Measurements from ENCODE around the gene RASD1. TPM values are rescaled to one million over a fixed set of nuclear protein-coding genes. Genes with fewer than 3 reads are reported as not detected.

Gene RASD1
- total and polyA plus RNA-seq, 2 experiments from 2014 or later: 3.6 to 3.7 TPM

GRCh38 chr17:17485420-17485819 lies 10.8 kb downstream of the RASD1 start:
- ATAC-seq (no peak), DNase-seq (ENCODE audit: low spot score) (no peak)
- H3K4me3 ChIP-seq: no peak overlapping the region
- peaks cover 50% of the 10 kb centered on the region for H3K79me2 ChIP-seq (replicated peaks; ENCODE audit: insufficient read depth)
- Mint-ChIP-seq H3K9me3 (no peaks in the 10 kb centered on the region), H3K27me3 (ENCODE audit: insufficient read depth, low read depth, poor library complexity) (no peaks in the 10 kb centered on the region), H3K36me3 (ENCODE audit: low read depth) (peaks cover 38% of the 10 kb centered on the region), H3K4me1 (0 out of 3 replicates have a peak, but pooled peaks cover 2% of the 10 kb centered on the region), H3K4me3 (no peak overlapping the region), H3K27ac (no peak overlapping the region)
- no peak overlapping the region for H3K4me2 ChIP-seq
- H2AFZ ChIP-seq: no peak overlapping the region
- H4K20me1 ChIP-seq (replicated peaks; ENCODE audit: insufficient read depth): peaks cover 19% of the 10 kb centered on the region; the same call in 1 of the 2 replicates
- H3F3A ChIP-seq (replicated peaks; ENCODE audit: low read depth): no peaks in the 10 kb centered on the region
- H3K36me3 ChIP-seq (ENCODE audit: insufficient read depth): peaks cover 7% of the 10 kb centered on the region
- H3K27me3 ChIP-seq (ENCODE audit: insufficient read depth): no peaks in the 10 kb centered on the region
- H3K9me2 ChIP-seq (ENCODE audit: insufficient read depth): no peaks in the 10 kb centered on the region
- TF ChIP-seq NANOG (IDR thresholded peaks at IDR 0.05; ENCODE audit: borderline replicate concordance) (no peak), ZNF331 (CRISPR knock-in tag; IDR thresholded peaks at IDR 0.05; ENCODE audit: low read depth) (no peak), EZH2 (IDR thresholded peaks at IDR 0.05; ENCODE audit: low read depth, unreplicated experiment) (no peak), CREB1 (CRISPR knock-in tag; IDR thresholded peaks at IDR 0.05; ENCODE audit: low read depth) (no peak), ZNF114 (CRISPR knock-in tag; IDR thresholded peaks at IDR 0.05) (no peak), ETS1 (IDR thresholded peaks at IDR 0.05) (no peak), JUNB (IDR thresholded peaks at IDR 0.05; ENCODE audit: unreplicated experiment) (no peak), EZH2phosphoT487 (IDR thresholded peaks at IDR 0.05; ENCODE audit: unreplicated experiment) (no peak), CTCF (conservative IDR thresholded peaks at IDR 0.05; ENCODE audit: low read depth in 2 of 2) (no peak), STAT1 (IDR thresholded peaks at IDR 0.05; ENCODE audit: unreplicated experiment) (no peak), POLR2AphosphoS5 (IDR thresholded peaks at IDR 0.05; ENCODE audit: low read depth) (no peak)
- TF ChIP-seq, protein P1, sequence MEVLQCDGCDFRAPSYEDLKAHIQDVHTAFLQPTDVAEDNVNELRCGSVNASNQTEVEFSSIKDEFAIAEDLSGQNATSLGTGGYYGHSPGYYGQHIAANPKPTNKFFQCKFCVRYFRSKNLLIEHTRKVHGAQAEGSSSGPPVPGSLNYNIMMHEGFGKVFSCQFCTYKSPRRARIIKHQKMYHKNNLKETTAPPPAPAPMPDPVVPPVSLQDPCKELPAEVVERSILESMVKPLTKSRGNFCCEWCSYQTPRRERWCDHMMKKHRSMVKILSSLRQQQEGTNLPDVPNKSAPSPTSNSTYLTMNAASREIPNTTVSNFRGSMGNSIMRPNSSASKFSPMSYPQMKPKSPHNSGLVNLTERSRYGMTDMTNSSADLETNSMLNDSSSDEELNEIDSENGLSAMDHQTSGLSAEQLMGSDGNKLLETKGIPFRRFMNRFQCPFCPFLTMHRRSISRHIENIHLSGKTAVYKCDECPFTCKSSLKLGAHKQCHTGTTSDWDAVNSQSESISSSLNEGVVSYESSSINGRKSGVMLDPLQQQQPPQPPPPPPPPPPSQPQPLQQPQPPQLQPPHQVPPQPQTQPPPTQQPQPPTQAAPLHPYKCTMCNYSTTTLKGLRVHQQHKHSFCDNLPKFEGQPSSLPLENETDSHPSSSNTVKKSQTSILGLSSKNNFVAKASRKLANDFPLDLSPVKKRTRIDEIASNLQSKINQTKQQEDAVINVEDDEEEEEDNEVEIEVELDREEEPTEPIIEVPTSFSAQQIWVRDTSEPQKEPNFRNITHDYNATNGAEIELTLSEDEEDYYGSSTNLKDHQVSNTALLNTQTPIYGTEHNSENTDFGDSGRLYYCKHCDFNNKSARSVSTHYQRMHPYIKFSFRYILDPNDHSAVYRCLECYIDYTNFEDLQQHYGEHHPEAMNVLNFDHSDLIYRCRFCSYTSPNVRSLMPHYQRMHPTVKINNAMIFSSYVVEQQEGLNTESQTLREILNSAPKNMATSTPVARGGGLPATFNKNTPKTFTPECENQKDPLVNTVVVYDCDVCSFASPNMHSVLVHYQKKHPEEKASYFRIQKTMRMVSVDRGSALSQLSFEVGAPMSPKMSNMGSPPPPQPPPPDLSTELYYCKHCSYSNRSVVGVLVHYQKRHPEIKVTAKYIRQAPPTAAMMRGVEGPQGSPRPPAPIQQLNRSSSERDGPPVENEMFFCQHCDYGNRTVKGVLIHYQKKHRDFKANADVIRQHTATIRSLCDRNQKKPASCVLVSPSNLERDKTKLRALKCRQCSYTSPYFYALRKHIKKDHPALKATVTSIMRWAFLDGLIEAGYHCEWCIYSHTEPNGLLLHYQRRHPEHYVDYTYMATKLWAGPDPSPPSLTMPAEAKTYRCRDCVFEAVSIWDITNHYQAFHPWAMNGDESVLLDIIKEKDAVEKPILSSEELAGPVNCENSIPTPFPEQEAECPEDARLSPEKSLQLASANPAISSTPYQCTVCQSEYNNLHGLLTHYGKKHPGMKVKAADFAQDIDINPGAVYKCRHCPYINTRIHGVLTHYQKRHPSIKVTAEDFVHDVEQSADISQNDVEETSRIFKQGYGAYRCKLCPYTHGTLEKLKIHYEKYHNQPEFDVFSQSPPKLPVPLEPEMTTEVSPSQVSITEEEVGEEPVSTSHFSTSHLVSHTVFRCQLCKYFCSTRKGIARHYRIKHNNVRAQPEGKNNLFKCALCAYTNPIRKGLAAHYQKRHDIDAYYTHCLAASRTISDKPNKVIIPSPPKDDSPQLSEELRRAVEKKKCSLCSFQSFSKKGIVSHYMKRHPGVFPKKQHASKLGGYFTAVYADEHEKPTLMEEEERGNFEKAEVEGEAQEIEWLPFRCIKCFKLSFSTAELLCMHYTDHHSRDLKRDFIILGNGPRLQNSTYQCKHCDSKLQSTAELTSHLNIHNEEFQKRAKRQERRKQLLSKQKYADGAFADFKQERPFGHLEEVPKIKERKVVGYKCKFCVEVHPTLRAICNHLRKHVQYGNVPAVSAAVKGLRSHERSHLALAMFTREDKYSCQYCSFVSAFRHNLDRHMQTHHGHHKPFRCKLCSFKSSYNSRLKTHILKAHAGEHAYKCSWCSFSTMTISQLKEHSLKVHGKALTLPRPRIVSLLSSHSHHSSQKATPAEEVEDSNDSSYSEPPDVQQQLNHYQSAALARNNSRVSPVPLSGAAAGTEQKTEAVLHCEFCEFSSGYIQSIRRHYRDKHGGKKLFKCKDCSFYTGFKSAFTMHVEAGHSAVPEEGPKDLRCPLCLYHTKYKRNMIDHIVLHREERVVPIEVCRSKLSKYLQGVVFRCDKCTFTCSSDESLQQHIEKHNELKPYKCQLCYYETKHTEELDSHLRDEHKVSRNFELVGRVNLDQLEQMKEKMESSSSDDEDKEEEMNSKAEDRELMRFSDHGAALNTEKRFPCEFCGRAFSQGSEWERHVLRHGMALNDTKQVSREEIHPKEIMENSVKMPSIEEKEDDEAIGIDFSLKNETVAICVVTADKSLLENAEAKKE (CRISPR knock-in tag; IDR thresholded peaks at IDR 0.05): no peak
- TF ChIP-seq, protein P2, sequence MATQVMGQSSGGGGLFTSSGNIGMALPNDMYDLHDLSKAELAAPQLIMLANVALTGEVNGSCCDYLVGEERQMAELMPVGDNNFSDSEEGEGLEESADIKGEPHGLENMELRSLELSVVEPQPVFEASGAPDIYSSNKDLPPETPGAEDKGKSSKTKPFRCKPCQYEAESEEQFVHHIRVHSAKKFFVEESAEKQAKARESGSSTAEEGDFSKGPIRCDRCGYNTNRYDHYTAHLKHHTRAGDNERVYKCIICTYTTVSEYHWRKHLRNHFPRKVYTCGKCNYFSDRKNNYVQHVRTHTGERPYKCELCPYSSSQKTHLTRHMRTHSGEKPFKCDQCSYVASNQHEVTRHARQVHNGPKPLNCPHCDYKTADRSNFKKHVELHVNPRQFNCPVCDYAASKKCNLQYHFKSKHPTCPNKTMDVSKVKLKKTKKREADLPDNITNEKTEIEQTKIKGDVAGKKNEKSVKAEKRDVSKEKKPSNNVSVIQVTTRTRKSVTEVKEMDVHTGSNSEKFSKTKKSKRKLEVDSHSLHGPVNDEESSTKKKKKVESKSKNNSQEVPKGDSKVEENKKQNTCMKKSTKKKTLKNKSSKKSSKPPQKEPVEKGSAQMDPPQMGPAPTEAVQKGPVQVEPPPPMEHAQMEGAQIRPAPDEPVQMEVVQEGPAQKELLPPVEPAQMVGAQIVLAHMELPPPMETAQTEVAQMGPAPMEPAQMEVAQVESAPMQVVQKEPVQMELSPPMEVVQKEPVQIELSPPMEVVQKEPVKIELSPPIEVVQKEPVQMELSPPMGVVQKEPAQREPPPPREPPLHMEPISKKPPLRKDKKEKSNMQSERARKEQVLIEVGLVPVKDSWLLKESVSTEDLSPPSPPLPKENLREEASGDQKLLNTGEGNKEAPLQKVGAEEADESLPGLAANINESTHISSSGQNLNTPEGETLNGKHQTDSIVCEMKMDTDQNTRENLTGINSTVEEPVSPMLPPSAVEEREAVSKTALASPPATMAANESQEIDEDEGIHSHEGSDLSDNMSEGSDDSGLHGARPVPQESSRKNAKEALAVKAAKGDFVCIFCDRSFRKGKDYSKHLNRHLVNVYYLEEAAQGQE (IDR thresholded peaks at IDR 0.05; ENCODE audit: unreplicated experiment): no peak
- H3K27ac ChIP-seq (ENCODE audit: low read depth): no peak overlapping the region
- no peaks in the 10 kb centered on the region for H3K4me1 ChIP-seq (ENCODE audit: insufficient read depth)
